Esophagus squamous epithelium (tissue), 5 donors: ENCODE measurements around the gene CASS4. TPM values are rescaled to one million over a fixed set of nuclear protein-coding genes. Genes with fewer than 3 reads are reported as not detected.

Experiments used
- DNase-seq: peaks from one replicate; lab custom pipeline; 2025; lab: John Stamatoyannopoulos, UW
- H3K27ac ChIP-seq, 4 donors: fragments of 200-600 bp; sonication (generic); one replicate each; pipeline ENCODE4 v1.5.1; 2016 to 2019; ENCODE audit warnings: mild to moderate bottlenecking in 1 of 4
- H3K27me3 ChIP-seq, 4 donors: fragments of 200-600 bp; sonication (generic); 1 replicate in 3 of 4; 2 replicates in 1 of 4; pipeline versions ENCODE4 v1.5.1 to v1.6.0; 2017 to 2021; ENCODE audit warnings: antibody characterized with exemption in 1 of 4
- H3K36me3 ChIP-seq, 3 donors: fragments of 200-600 bp; sonication (generic); one replicate each; pipeline ENCODE4 v1.5.1; 2016 to 2019
- H3K4me1 ChIP-seq, 3 donors: fragments of 200-600 bp; sonication (generic); one replicate each; pipeline ENCODE4 v1.5.1; 2017 to 2019
- H3K4me3 ChIP-seq, 4 donors: fragments of 200-600 bp; sonication (generic); 1 replicate in 3 of 4; 2 replicates in 1 of 4; pipeline ENCODE4 v1.5.1; 2016 to 2019; ENCODE audit warnings: mild to moderate bottlenecking in 2 of 4, moderate library complexity in 1 of 4
- H3K9me3 ChIP-seq, 3 donors: fragments of 200-600 bp; sonication (generic); one replicate each; pipeline ENCODE4 v1.5.1; 2016 to 2019
- CTCF ChIP-seq, 6 experiments: fragments of 450-650 bp in 4 of 6; fragments of 200-600 bp in 2 of 6; sonication (generic) in 2 of 6; IDR thresholded peaks; one replicate each; pipeline ENCODE4 v1.5.1; 2016 to 2019; ENCODE audit warnings: antibody characterized with exemption in 6 of 6, mild to moderate bottlenecking in 4 of 6, moderate library complexity in 4 of 6
- POLR2A ChIP-seq, 4 donors: fragments of 450-650 bp; IDR thresholded peaks; one replicate each; pipeline ENCODE4 v1.6.1; 2017; ENCODE audit warnings: antibody characterized with exemption in 4 of 4, mild to moderate bottlenecking in 4 of 4, moderate library complexity in 3 of 4
- WGBS, 2 donors: methylation state at CpG; one replicate each; pipeline ENCODE4 v1.1.5; 2018; 5-methylcytosine and 5-hydroxymethylcytosine counted together
- intact Hi-C: fragments of 100-400 bp; cut with DNase I; formaldehyde crosslinking; loops from one replicate; pipeline ENCODE4 v1.15.0; 2022
- small RNA-seq, 4 donors: library from RNA; depleted of rRNA; stranded (forward); fragments of <200 nt; gene quantifications; one replicate each; pipeline ENCODE3, GENCODE V24; 2016
- total RNA-seq, 4 donors: library from RNA; depleted of rRNA; stranded (reverse); fragments of >200 nt; gene quantifications; one replicate each; pipeline ENCODE4 v1.1.0, GENCODE V29; 2016
- donor health status: DM: yes; HTN: yes; CAD: no.

CASS4 gene
- total RNA-seq, 4 donors from 2014 or later, result 0.22 to 1.3 (median 0.63) TPM

- H3K27ac ChIP-seq, result no peak overlapping the region
- 85 to 93% methylated on average over 4 to 8 of the region's 8 CpGs for WGBS, 2 donors
- intact Hi-C loops, result no loop called here
- no peak overlapping the region for H3K4me3 ChIP-seq
- DNase-seq, result no peak
- peaks cover 0 to 42% (median 0%) of the 10 kb centered on the region in 3 donors for H3K36me3 ChIP-seq
- no peak for TF ChIP-seq CTCF (IDR thresholded peaks at IDR 0.05)
- no peaks in the 10 kb centered on the region for H3K4me1 ChIP-seq
- no peaks in the 10 kb centered on the region for H3K9me3 ChIP-seq
- no peaks in the 10 kb centered on the region for H3K27me3 ChIP-seq
Observed at GRCh38 chr20:56503916-56504315, 91.9 kb downstream of the CASS4 start.

GRCh38 chr20:56504373-56505005, 92.4 kb downstream of the CASS4 start:
- no peak for TF ChIP-seq POLR2A (IDR thresholded peaks at IDR 0.05)
- peak in 2 of 6 experiments; percentile 12 to 13 for TF ChIP-seq CTCF (IDR thresholded peaks at IDR 0.05)
- Histone ChIP-seq H3K36me3 (peaks cover 0 to 38% (median 0%) of the 10 kb centered on the region in 3 donors), H3K4me1 (no peaks in the 10 kb centered on the region), H3K9me3 (no peaks in the 10 kb centered on the region), H3K4me3 (no peak overlapping the region), H3K27me3 (no peaks in the 10 kb centered on the region), H3K27ac (no peak overlapping the region)
- intact Hi-C loops, result no loop called here
- no peak for DNase-seq
- 83 to 86% methylated on average over 9 of the region's 9 CpGs for WGBS, 2 donors

GRCh38 chr20:56506103-56506502, 94.0 kb downstream of the CASS4 start:
- DNase-seq, result no peak
- no peaks in the 10 kb centered on the region for H3K27me3 ChIP-seq
- no peak for TF ChIP-seq POLR2A (IDR thresholded peaks at IDR 0.05)
- TF ChIP-seq CTCF (IDR thresholded peaks at IDR 0.05), result no peak
- 56 to 60% methylated on average over 3 of the region's 3 CpGs for WGBS, 2 donors
- peaks cover 0 to 29% (median 0%) of the 10 kb centered on the region in 3 donors for H3K36me3 ChIP-seq
- no peaks in the 10 kb centered on the region for H3K9me3 ChIP-seq
- intact Hi-C loops, result no loop called here
- no peaks in the 10 kb centered on the region for H3K4me1 ChIP-seq
- H3K27ac ChIP-seq, result no peak overlapping the region
- no peak overlapping the region for H3K4me3 ChIP-seq

Small RNAs within 50 kb of the gene (small RNA-seq; reads per million reads assigned to genes)
- gene RPL39P, result 0 reads per million in 4 donors

Other genes with a start within 250 kb of the CASS4 start
- gene MC3R, start 163.5 kb upstream of the CASS4 start, total RNA-seq, result not detected
- 10 to 100 TPM; 14.0 to 46.2 (median 29.1) TPM for gene FAM210B, start 53.3 kb upstream of the CASS4 start, total RNA-seq
- 10 to 100 TPM in 2 of 4 donors, 1 to 10 TPM in 2; 2.9 to 25.8 (median 12.3) TPM for gene AURKA, start 20.0 kb upstream of the CASS4 start, total RNA-seq
- gene CSTF1, start 19.6 kb upstream of the CASS4 start, total RNA-seq, result 10 to 100 TPM; 13.2 to 33.5 (median 24.1) TPM
- gene RTF2, start 56.4 kb downstream of the CASS4 start, total RNA-seq, result 10 to 100 TPM; 40.3 to 53.6 (median 44.7) TPM
- not detected for gene FAM209A, start 112.5 kb downstream of the CASS4 start, total RNA-seq
- not detected for gene FAM209B, start 121.0 kb downstream of the CASS4 start, total RNA-seq
- 10 to 100 TPM; 25.9 to 34.8 (median 31.8) TPM for gene TFAP2C, start 217.0 kb downstream of the CASS4 start, total RNA-seq